KMS-11 (cell line): ENCODE data around the gene LRRC75A.

ENCODE experiments used
- H2AFZ ChIP-seq: fragments of 200-600 bp; sonication (generic); 2 replicates; pipeline ENCODE4 v1.6.1; 2016; ENCODE audit warnings: antibody characterized with exemption, mixed run types, low read depth
- H3K27ac ChIP-seq: fragments of 200-600 bp; sonication (generic); 2 replicates; pipeline ENCODE4 v1.6.1; 2016; ENCODE audit warnings: mild to moderate bottlenecking, mixed run types
- H3K27me3 ChIP-seq: fragments of 200-600 bp; sonication (generic); 2 replicates; pipeline ENCODE4 v1.6.1; 2017; ENCODE audit warnings: mild to moderate bottlenecking, low read depth, mixed run types, moderate library complexity; ENCODE audit not compliant: insufficient read depth
- H3K36me3 ChIP-seq: fragments of 200-600 bp; sonication (generic); 2 replicates; pipeline ENCODE4 v1.6.1; 2017; ENCODE audit warnings: mild to moderate bottlenecking, mixed run types; ENCODE audit not compliant: insufficient read depth
- H3K4me1 ChIP-seq: fragments of 200-600 bp; sonication (generic); 2 replicates; pipeline ENCODE4 v1.6.1; 2016; ENCODE audit warnings: mild to moderate bottlenecking, low read depth, mixed run types; ENCODE audit not compliant: poor library complexity, severe bottlenecking
- H3K4me2 ChIP-seq: fragments of 200-600 bp; sonication (generic); 2 replicates; pipeline ENCODE4 v1.7.0; 2016; ENCODE audit warnings: mild to moderate bottlenecking, mixed run types
- H3K4me3 ChIP-seq: fragments of 200-600 bp; sonication (generic); IDR thresholded peaks from 2 replicates; pipeline ENCODE4 v1.6.1; 2017; ENCODE audit warnings: low read depth, low read length, mixed read lengths; ENCODE audit not compliant: insufficient read depth
- H3K79me2 ChIP-seq: fragments of 200-600 bp; sonication (generic); 2 replicates; pipeline ENCODE4 v1.6.1; 2016; ENCODE audit warnings: low read depth, mixed run types; ENCODE audit not compliant: insufficient read depth
- H3K9ac ChIP-seq: fragments of 200-600 bp; sonication (generic); 2 replicates; pipeline ENCODE4 v1.6.1; 2016; ENCODE audit warnings: mild to moderate bottlenecking, mixed run types
- H4K20me1 ChIP-seq: fragments of 200-600 bp; sonication (generic); 2 replicates; pipeline ENCODE4 v1.6.1; 2016; ENCODE audit warnings: mild to moderate bottlenecking, mixed run types; ENCODE audit not compliant: insufficient read depth
- TF ChIP-seq, protein P1 (sequence below): fragments of 200-600 bp; sonication (generic); conservative IDR thresholded peaks from 2 replicates; pipeline ENCODE4 v1.6.1; 2017; ENCODE audit warnings: low read depth, mild to moderate bottlenecking, antibody characterized with exemption, low read length, moderate library complexity, mixed read lengths

LRRC75A gene

DNA sequence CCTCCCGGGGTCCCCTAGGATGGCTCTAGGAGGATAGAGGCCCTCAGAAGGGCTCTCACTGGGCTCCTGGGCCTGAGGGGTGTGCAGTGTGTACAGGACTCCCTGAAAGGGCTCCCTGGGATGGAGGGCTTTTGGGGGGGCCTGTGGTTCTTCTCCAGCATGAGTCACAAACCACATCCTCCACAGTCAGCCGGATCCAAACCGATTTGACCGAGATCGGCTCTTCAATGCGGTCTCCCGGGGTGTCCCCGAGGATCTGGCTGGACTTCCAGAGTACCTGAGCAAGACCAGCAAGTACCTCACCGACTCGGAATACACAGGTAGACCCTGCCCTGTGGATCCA is 72.1 kb downstream of the LRRC75A start:
- H3K27me3 ChIP-seq: no peaks in the 10 kb centered on the region
- no peak overlapping the region for H2AFZ ChIP-seq
- H3K27ac ChIP-seq: no peak overlapping the region
- no peak overlapping the region for H3K4me2 ChIP-seq
- no peaks in the 10 kb centered on the region for H3K79me2 ChIP-seq
- no peak overlapping the region for H3K4me3 ChIP-seq
- TF ChIP-seq, protein P1, sequence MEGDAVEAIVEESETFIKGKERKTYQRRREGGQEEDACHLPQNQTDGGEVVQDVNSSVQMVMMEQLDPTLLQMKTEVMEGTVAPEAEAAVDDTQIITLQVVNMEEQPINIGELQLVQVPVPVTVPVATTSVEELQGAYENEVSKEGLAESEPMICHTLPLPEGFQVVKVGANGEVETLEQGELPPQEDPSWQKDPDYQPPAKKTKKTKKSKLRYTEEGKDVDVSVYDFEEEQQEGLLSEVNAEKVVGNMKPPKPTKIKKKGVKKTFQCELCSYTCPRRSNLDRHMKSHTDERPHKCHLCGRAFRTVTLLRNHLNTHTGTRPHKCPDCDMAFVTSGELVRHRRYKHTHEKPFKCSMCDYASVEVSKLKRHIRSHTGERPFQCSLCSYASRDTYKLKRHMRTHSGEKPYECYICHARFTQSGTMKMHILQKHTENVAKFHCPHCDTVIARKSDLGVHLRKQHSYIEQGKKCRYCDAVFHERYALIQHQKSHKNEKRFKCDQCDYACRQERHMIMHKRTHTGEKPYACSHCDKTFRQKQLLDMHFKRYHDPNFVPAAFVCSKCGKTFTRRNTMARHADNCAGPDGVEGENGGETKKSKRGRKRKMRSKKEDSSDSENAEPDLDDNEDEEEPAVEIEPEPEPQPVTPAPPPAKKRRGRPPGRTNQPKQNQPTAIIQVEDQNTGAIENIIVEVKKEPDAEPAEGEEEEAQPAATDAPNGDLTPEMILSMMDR: no peak
- no peaks in the 10 kb centered on the region for H4K20me1 ChIP-seq
- no peak overlapping the region for H3K9ac ChIP-seq
- H3K4me1 ChIP-seq: no peaks in the 10 kb centered on the region
- no peaks in the 10 kb centered on the region for H3K36me3 ChIP-seq

DNA sequence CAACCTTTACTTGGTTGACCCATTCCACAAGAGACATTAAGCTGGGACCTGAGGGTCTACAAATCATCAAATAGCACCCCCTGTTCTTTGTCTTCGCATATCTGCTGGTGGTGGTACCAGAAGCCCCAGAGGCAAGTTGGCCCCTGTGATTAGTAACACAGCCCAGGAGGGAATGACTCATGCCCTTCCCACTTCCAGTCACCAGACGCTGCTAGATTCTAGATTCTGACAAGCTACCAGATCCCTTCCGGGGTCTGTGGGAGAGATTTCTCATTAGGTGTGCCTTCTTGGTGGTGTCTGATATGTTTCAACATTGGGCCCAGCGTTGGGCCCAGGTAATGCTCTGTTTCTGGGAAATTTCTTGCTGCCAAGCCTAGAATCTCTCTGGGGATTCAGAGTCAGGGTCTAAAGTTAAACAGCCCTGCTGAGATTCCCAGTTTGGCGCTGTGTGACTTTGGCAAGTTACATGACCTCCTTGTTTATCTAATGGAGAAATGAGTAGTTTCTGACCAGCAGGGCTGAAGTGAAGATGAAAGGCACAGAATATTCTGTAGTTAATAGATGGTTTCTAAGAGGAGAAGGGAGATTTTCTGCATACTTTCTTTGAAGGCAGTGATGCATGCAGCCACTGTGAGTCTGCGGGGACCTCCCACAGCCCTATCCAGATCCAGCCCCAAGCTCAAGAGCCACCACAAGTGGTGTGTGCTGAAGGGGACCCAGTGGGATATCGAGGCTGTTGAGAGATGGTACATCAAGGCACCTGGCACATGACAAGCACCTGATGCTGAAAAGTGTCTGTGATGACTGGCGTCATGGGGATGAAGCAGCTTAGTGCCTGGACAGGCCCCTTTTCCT is 72.7 kb downstream of the LRRC75A start:
- Histone ChIP-seq H3K79me2 (no peaks in the 10 kb centered on the region), H3K4me2 (no peak overlapping the region), H2AFZ (no peak overlapping the region), H4K20me1 (no peaks in the 10 kb centered on the region), H3K4me1 (no peaks in the 10 kb centered on the region), H3K4me3 (no peak overlapping the region), H3K27ac (no peak overlapping the region), H3K36me3 (no peaks in the 10 kb centered on the region), H3K9ac (no peak overlapping the region), H3K27me3 (no peaks in the 10 kb centered on the region)
- TF ChIP-seq, protein P1: no peak

DNA sequence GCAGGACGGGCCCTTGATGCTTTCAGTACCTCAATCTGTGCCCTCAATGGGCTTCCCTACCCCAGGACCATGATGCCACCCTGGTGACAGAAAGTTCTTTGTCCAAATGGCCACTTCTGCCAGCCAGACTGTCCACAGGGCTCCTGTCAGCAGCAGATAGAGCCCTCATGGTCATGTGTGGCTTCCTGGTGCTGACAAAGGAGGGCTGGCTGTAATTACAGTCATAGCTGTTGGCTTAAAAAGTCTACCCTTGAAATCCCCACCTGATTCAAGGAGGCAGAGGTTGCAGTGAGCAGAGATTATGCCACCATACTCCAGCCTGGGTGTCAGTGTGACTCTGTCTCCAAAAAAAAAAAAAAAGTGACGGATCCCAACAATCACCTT is 73.3 kb downstream of the LRRC75A start:
- H2AFZ ChIP-seq: no peak overlapping the region
- no peak overlapping the region for H3K4me2 ChIP-seq
- no peaks in the 10 kb centered on the region for H3K4me1 ChIP-seq
- H3K4me3 ChIP-seq: no peak overlapping the region
- no peaks in the 10 kb centered on the region for H3K79me2 ChIP-seq
- H3K27me3 ChIP-seq: no peaks in the 10 kb centered on the region
- no peaks in the 10 kb centered on the region for H3K36me3 ChIP-seq
- H4K20me1 ChIP-seq: no peaks in the 10 kb centered on the region
- no peak overlapping the region for H3K9ac ChIP-seq
- TF ChIP-seq, protein P1: no peak
- no peak overlapping the region for H3K27ac ChIP-seq

DNA sequence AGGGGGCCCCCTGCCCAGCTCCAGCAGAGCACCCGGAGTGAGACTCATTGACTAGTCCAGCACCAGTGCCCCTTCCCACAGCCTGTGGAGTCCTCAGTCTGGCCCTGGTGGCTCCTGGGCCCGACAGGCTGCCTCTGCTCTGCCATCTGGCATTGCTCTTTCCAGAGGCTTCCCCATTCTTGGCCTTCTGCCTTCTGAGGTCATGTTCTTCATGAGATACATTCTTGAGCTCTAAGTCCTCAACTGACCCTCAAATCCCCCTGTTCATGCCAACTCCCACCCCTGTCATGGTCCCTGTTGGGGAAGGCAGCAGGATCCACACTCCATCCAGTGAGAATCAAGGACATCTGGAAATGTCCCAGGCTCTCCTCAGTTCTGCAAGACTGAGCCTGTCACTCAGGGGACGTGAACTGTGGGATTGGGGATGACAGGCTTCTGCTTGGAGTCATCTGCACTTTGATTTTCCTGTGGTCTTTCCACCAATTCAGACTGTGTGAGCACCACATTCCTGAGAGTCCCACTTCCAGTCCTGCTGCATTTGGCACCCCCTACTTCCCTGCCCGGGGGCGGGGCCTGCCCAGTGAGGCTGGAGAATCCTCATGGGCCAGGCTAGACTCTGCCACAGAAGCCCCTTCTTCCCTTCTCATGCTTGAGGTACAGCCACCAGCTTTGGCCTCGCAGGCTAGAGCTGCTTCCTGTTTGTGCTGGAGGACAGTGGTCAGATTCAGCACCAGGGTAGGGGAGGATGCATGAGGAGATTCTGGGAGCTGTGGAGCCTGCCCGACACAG is 73.9 kb downstream of the LRRC75A start:
- Histone ChIP-seq H3K4me2 (no peak overlapping the region), H4K20me1 (no peaks in the 10 kb centered on the region), H3K27me3 (no peaks in the 10 kb centered on the region), H3K9ac (no peak overlapping the region), H3K27ac (no peak overlapping the region), H3K36me3 (no peaks in the 10 kb centered on the region), H3K79me2 (no peaks in the 10 kb centered on the region), H2AFZ (no peak overlapping the region), H3K4me1 (no peaks in the 10 kb centered on the region), H3K4me3 (no peak overlapping the region)
- TF ChIP-seq, protein P1: no peak
